Renal cortex interstitium (tissue), 11 donors: Measurements from ENCODE around the gene ALKBH7. TPM values are rescaled to one million over a fixed set of nuclear protein-coding genes. Genes with fewer than 3 reads are reported as not detected.
"Not testable (repeated sequence)": the region's sequence is repeated elsewhere in the genome, so short reads cannot be mapped to it uniquely, and the experiment has no call there.

Experiments
- DNase-seq, 11 donors: peaks; one replicate each; pipeline ENCODE4 v3.0.0-alpha.2; 2013; ENCODE audit warnings: low read depth in 9 of 11, low spot score in 4 of 11; ENCODE audit errors: extremely low read depth in 1 of 11
- polyA plus RNA-seq, 3 donors: library from polyadenylated mRNA; unstranded; fragments of 120-200 nt; gene quantifications; one replicate each; pipeline ENCODE4 v1.2.1, GENCODE V29; 2013; ENCODE audit not compliant: insufficient read length in 3 of 3

Gene ALKBH7
- polyA plus RNA-seq, 3 donors, result 35.2 to 72.2 (median 70.4) TPM

GRCh38 chr19:6384381-6384780 is 11.8 kb downstream of the ALKBH7 start:
- DNase-seq, result no peak

DNA sequence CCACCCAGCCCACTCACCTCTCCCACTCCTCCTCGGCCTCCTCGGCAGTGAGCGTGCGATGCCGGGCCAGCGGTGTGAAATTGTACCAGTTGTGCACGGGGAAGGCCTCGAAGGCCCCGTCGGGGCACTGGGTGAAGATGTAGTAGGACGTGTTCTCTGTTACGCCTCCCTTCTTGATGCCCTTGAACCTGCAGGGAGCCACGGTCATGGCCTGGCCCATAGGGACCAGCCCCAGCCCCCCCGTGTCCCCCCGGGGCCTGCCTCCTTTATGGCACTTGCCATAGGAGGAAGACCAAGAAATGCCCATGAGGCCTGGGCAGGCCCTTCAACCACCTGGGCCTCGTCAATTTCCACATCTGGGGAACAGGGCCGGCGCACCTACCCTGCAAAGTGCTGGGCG is 14.8 kb downstream of the ALKBH7 start:
- no peak for DNase-seq

- no peak for DNase-seq
These were observed 19.9 kb downstream of the ALKBH7 start for GRCh38 chr19:6392221-6393073.

DNA sequence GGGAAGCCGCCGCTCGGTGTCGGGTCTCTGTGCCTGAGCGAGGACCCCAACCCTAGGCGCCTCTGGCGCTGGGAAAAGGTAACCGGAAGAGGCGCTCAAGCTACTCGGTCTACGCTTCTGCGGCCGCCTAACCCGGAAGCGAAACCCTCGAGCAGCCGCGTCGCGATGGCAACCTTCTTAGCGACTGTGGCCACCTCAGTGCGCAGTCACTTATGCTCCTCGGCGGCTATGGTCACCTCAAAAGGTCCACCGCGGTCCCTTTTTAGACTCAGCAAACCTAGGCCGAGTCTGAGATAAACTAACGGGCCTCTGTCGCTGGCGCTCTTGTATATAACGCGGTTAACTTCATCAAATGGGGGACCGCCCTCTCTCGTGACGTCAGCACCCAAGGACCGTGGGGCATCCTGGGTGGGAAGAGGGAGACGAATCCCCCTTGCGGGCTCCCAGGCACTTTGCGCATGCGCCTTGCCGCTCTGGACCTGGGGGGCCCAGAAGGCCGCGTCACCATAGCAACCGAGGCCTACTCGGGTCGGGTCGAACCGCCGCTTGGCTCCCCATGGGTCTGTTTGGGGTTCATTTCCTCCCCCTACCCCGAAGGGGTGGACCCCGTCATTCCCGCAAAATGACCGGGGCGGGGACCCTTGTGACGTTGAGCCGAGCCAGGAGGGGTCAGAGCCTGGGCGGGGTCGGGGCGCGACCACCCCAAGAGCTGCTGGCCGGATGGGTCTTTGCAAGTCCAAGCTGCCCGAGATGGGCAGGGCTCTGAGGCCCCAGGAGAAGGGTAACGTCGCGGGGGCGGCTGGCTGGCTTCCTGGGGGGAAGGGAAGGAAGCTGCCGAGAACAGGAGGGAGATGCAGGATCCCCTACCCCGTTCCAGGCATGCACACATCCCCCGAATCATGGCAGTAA is 20.7 kb downstream of the ALKBH7 start, which contains the start of gene GTF2F1:
Gene GTF2F1, minus strand, starts transcription at position 91 of the 909 bp plus-strand sequence. CDS start 169 bp downstream, outside the sequence.
- peak; percentile 87 to 98 (median 95) for DNase-seq

DNA sequence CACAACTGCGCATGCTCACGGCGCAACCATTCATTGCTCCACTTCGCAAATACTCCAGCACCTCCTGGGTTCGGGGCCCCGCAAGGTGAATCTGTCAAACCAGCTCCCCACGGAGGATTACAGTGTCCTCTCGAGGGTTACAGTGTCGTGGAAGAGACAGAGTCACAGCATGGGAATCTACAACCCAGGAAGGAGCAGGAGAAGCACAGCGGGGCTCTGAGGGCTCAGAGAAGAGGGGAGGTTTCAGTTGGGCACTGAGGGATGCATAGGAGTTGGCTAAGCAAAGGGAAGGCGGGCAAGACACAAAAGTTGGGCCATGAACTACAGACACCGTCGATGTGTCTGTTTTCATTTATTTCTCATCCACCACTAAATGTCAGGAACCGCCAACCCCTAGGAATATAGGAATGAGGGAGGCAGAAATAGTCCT is 21.4 kb downstream of the ALKBH7 start:
- no peak for DNase-seq

DNA sequence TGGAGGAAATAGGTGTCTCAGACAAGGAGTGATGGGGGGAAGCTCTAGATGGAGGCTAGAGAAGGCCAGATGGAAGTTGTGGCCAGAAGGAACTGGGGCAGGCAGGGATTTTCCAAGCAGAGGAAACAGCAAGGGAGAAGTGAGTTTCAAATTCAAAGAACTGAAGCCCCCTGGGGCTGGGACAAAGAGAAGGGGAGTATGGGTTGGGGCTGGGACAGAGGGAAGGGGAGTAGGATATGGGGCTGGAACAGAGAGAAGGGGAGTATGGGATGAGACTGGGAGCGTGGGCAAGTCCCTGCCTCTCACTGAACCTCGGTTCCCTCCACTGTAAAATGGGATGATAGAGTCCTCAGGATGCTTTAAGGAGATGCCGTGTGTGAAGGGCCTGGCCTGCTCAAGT is 22.2 kb downstream of the ALKBH7 start:
- no peak for DNase-seq

DNA sequence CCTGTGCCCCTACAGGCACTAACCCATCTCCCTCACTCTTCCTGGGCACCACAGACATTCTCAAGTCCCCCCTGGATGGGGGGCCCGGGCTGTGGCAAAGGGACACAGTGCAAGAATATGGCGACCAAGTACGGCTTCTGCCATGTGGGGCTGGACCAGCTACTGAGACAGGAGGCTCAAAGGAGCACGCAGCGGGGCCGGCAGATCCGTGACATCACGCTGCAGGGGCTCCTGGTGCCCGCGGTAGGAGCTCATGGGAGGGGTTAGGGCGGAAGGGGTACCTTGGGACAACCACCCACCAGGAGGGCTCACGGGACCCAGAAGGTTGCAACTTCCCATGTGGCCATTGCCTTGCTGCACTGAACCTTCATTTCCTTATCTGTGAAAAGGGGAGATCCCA is 23.7 kb downstream of the ALKBH7 start:
- no peak for DNase-seq

DNA sequence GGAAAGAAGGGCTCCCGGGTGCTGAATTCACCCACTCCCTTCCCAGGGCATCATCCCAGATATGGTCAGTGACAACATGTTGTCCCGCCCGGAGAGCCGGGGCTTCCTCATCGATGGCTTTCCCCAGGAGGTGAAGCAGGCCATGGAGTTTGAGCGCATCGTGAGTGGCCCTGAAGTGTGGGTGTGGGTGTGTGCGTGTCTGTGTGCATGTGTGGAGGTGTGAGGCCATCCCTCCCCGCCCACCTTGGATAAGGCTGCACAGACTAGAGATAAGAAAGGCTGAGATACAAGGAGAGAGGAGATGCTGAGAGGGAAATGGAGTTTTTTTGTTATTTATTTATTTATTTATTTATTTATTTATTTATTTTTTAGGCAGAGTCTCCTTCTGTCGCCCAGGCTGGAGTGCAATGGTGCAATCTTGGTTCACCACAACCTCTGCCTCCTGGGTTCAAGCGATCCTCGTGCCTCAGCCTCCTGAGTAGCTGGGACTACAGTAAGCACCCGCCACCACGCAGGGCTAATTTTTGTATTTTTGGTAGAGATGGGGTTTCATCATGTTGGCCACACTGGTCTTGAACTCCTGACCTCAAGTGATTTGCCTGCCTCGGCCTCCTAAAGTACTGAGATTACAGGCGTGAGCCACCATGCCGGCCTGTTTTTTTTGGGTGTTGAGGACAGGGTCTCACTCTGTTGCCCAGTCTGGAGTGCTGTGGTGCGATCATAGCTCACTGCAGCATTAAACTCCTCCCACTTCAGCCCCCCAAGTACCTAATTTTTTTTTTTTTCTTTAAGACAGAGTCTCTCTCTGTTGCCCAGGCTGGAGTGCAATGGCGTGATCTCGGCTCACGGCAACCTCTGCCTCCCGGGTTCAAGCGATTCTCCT is 27.7 kb downstream of the ALKBH7 start:
- DNase-seq, result not testable (repeated sequence)

DNA sequence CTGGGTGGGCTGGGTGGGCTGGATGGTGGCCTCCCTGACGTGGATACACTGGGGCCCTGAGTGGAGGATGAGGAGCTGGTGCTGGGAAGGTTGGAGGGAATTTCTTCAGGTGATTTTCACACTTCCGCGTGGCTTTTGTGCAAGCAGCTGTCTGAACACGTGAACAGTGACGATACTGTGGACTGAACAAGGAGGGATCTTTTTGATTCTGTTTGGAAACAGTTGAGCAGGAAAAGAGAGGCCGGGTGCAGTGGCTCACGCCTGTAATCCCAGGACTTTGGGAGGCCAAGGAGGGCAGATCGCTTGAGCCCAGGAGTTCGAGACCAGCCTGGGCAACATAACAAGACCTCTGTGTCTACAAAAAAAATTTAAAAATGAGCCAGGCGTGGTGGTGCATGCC is 29.5 kb downstream of the ALKBH7 start:
- DNase-seq, result no peak

DNA sequence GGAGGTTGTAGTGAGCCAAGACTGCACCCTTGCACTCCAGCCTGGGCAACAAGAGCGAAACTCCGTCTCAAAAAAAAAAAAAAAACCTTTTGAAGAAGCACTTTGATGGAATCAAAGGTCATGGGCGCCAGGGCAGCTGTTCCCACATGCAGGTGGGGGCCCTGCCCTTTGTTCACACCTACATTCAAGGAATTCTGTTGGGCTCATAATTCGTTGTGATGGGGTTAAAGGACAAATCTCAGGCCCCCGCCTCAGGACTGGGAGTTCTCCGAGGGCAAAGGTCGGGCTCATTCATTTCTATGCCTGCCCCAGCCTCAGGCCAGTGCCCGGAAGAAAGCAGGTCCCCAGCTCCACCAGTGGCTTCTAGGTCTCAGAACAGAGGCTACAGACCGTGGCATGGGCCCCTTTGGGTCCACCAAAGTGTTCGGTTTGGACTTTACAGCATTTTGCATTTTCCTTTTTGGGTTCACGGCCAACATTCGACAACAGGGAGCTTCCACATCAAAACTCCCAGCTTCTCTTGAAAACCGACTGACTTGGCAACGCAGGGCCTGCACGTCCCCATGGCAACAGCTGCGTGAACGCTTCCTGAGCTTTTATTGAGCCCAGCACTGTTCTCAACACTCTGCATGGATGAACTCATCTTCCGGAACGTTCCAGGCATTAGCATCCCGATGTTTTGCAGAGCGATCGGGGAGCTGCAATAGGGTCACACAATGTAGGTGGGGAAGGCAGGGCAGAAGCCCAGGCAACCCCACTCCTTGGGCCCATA is 30.4 kb downstream of the ALKBH7 start:
- peak in 3 of 11 donors; percentile 58 to 74 (median 68) for DNase-seq

GRCh38 chr19:6406401-6406800 is 33.8 kb downstream of the ALKBH7 start:
- no peak for DNase-seq

- no peak for DNase-seq
These were observed 36.8 kb downstream of the ALKBH7 start for GRCh38 chr19:6409346-6409745.

DNA sequence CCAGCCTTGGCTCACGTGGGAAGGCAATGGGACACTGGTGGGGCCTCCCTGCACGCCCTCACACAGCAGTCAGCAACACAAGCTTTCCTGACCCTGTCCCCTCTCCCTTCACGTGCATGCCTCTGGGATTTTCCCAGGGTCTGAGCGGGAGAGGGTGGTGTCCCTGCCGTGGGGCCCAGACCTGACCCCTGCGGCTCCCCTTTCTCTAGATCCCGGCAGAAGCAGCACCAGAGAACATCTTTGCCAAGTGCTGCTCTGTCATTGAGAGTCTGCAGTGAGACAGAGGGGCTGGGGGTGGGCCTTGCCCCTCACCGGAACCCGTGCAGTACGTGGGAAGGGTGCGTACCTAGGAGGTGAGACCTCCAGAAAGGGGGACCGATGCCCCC is 39.5 kb downstream of the ALKBH7 start:
- no peak for DNase-seq

- no peak for DNase-seq
These were observed 40.0 kb downstream of the ALKBH7 start for GRCh38 chr19:6412447-6413091.

DNA sequence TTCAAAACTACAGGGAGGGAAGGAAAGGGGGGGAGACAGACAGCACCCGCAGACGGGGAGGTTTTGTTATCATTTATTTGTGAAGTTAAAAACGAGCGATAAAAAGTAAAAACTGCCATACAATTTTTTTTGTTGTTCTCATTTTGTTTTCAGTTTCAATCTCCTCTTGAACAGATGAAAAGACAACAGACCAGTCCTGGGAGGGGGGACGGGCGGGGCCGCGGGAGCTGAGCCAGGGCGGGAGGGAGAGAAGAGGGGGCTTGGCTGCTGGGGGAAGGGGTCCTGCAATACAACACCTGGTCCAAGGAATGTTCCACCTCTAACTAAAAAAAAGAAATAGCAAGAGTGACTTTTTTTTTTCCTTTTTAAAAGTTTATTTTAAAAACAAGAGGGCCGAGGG is 40.7 kb downstream of the ALKBH7 start:
- DNase-seq, result no peak

DNA sequence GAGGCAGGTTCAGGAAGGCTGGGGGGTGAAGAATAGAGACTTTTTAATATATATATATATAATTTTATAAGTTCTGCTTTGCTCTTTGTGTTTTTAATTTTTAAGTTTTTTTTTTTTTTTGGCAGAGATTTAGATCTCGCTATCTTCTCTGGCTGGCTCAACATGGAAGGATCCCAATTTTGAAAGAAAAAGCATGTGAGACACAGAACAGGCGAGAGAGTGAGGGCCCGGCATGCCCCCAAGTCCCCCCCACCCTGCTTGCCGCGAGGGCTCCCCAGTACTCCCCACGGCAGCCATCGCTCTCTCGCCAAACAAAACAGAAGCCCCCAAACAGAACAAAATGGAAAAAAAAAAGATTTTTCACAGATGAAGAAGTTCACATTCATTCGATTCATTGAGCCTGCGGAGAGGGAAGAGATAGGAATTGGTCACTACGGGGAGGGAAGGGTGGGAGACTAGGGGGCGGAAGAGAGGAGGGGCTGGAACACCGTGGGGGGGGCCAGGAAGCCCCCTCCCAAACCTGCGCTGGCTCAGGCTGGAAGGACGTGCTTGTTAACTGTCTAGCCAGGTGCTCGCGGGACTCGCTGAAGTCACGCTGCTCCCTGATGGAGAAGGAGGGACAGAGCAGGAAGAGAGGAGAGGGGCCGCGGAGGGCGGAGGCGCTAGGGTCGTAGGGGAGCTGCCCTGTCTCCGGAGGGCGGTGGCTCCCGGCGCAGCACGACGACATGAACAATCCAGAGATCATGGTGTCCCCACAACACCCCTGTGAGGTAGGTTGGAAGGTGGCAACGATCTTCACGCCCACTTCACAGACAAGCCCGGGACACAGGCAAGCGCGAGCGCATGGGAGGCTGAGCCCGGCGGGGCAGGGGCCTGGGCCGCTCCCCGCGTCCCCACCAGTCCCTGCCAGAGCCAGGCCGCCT is 41.4 kb downstream of the ALKBH7 start:
- no peak for DNase-seq
